Esophagus squamous epithelium (tissue), 5 donors: ENCODE data around the gene KCND2. TPM values are rescaled to one million over a fixed set of nuclear protein-coding genes. Genes with fewer than 3 reads are reported as not detected.
"Not testable (repeated sequence)": the region's sequence is repeated elsewhere in the genome, so short reads cannot be mapped to it uniquely, and the experiment has no call there.

Source experiments
- DNase-seq: peaks from one replicate; lab custom pipeline; 2025; lab: John Stamatoyannopoulos, UW
- H3K27ac ChIP-seq, 4 donors: fragments of 200-600 bp; sonication (generic); one replicate each; pipeline ENCODE4 v1.5.1; 2016 to 2019; ENCODE audit warnings: mild to moderate bottlenecking in 1 of 4
- H3K27me3 ChIP-seq, 4 donors: fragments of 200-600 bp; sonication (generic); 1 replicate in 3 of 4; 2 replicates in 1 of 4; pipeline versions ENCODE4 v1.5.1 to v1.6.0; 2017 to 2021; ENCODE audit warnings: antibody characterized with exemption in 1 of 4
- H3K36me3 ChIP-seq, 3 donors: fragments of 200-600 bp; sonication (generic); one replicate each; pipeline ENCODE4 v1.5.1; 2016 to 2019
- H3K4me1 ChIP-seq, 3 donors: fragments of 200-600 bp; sonication (generic); one replicate each; pipeline ENCODE4 v1.5.1; 2017 to 2019
- H3K4me3 ChIP-seq, 4 donors: fragments of 200-600 bp; sonication (generic); 1 replicate in 3 of 4; 2 replicates in 1 of 4; pipeline ENCODE4 v1.5.1; 2016 to 2019; ENCODE audit warnings: mild to moderate bottlenecking in 2 of 4, moderate library complexity in 1 of 4
- H3K9me3 ChIP-seq, 3 donors: fragments of 200-600 bp; sonication (generic); one replicate each; pipeline ENCODE4 v1.5.1; 2016 to 2019
- CTCF ChIP-seq, 6 experiments: fragments of 450-650 bp in 4 of 6; fragments of 200-600 bp in 2 of 6; sonication (generic) in 2 of 6; IDR thresholded peaks; one replicate each; pipeline ENCODE4 v1.5.1; 2016 to 2019; ENCODE audit warnings: antibody characterized with exemption in 6 of 6, mild to moderate bottlenecking in 4 of 6, moderate library complexity in 4 of 6
- POLR2A ChIP-seq, 4 donors: fragments of 450-650 bp; IDR thresholded peaks; one replicate each; pipeline ENCODE4 v1.6.1; 2017; ENCODE audit warnings: antibody characterized with exemption in 4 of 4, mild to moderate bottlenecking in 4 of 4, moderate library complexity in 3 of 4
- WGBS, 2 donors: methylation state at CpG; one replicate each; pipeline ENCODE4 v1.1.5; 2018; 5-methylcytosine and 5-hydroxymethylcytosine counted together
- intact Hi-C: fragments of 100-400 bp; cut with DNase I; formaldehyde crosslinking; loops from one replicate; pipeline ENCODE4 v1.15.0; 2022
- total RNA-seq, 4 donors: library from RNA; depleted of rRNA; stranded (reverse); fragments of >200 nt; gene quantifications; one replicate each; pipeline ENCODE4 v1.1.0, GENCODE V29; 2016
- donor health status: DM: yes; HTN: yes; CAD: no.

The KCND2 gene
- total RNA-seq, 4 donors from 2014 or later: 0.09 to 0.19 TPM; not detected in 2

GRCh38 chr7:120553491-120553890 is 280.5 kb downstream of the KCND2 start:
- WGBS, 2 donors: 0 to 40% methylated on average over 1 of the region's 1 CpG
- H3K4me3 ChIP-seq: no peak overlapping the region
- DNase-seq: no peak
- no peaks in the 10 kb centered on the region for H3K27me3 ChIP-seq
- no peaks in the 10 kb centered on the region for H3K36me3 ChIP-seq
- no peaks in the 10 kb centered on the region for H3K9me3 ChIP-seq
- H3K27ac ChIP-seq: no peak overlapping the region
- intact Hi-C loops: no loop called here
- no peaks in the 10 kb centered on the region for H3K4me1 ChIP-seq
- TF ChIP-seq CTCF (IDR thresholded peaks at IDR 0.05) (no peak), POLR2A (IDR thresholded peaks at IDR 0.05) (no peak)

GRCh38 chr7:120554960-120555571 is 282.1 kb downstream of the KCND2 start:
- no peaks in the 10 kb centered on the region for H3K4me1 ChIP-seq
- no peaks in the 10 kb centered on the region for H3K27me3 ChIP-seq
- no peaks in the 10 kb centered on the region for H3K36me3 ChIP-seq
- TF ChIP-seq CTCF (IDR thresholded peaks at IDR 0.05) (peak in 5 of 6 experiments; percentile 16 to 52 (median 32)), POLR2A (IDR thresholded peaks at IDR 0.05) (no peak)
- no peak overlapping the region for H3K27ac ChIP-seq
- no peak for DNase-seq
- intact Hi-C loops: no loop called here
- no peaks in the 10 kb centered on the region for H3K9me3 ChIP-seq
- no peak overlapping the region for H3K4me3 ChIP-seq

GRCh38 chr7:120564145-120564544 is 291.2 kb downstream of the KCND2 start:
- 38 to 41% methylated on average over 1 of the region's 1 CpG for WGBS, 2 donors
- H3K36me3 ChIP-seq: no peaks in the 10 kb centered on the region
- TF ChIP-seq CTCF (IDR thresholded peaks at IDR 0.05) (no peak), POLR2A (IDR thresholded peaks at IDR 0.05) (no peak)
- no peaks in the 10 kb centered on the region for H3K4me1 ChIP-seq
- no peak for DNase-seq
- intact Hi-C loops: no loop called here
- no peak overlapping the region for H3K4me3 ChIP-seq
- H3K27me3 ChIP-seq: no peaks in the 10 kb centered on the region
- no peaks in the 10 kb centered on the region for H3K9me3 ChIP-seq
- H3K27ac ChIP-seq: no peak overlapping the region

- intact Hi-C loops: no loop called here
- Histone ChIP-seq H3K36me3 (no peaks in the 10 kb centered on the region), H3K4me1 (no peaks in the 10 kb centered on the region), H3K9me3 (no peaks in the 10 kb centered on the region), H3K4me3 (no peak overlapping the region), H3K27ac (no peak overlapping the region), H3K27me3 (no peaks in the 10 kb centered on the region)
- no peak for DNase-seq
- TF ChIP-seq POLR2A (IDR thresholded peaks at IDR 0.05): no peak
- TF ChIP-seq CTCF (IDR thresholded peaks at IDR 0.05): no peak
Measured at GRCh38 chr7:120567204-120567603, 294.2 kb downstream of the KCND2 start.

- 82 to 89% methylated on average over 4 of the region's 4 CpGs for WGBS, 2 donors
- H3K27ac ChIP-seq, H3K36me3 ChIP-seq, H3K4me3 ChIP-seq, DNase-seq, H3K4me1 ChIP-seq, H3K27me3 ChIP-seq, H3K9me3 ChIP-seq, intact Hi-C loops: not testable (repeated sequence)
Measured at GRCh38 chr7:120578657-120579056, 305.7 kb downstream of the KCND2 start.

- intact Hi-C loops: no loop called here
- no peaks in the 10 kb centered on the region for H3K27me3 ChIP-seq
- WGBS, 2 donors: 72 to 75% methylated on average over 4 of the region's 4 CpGs
- H3K27ac ChIP-seq: no peak overlapping the region
- no peaks in the 10 kb centered on the region for H3K4me1 ChIP-seq
- no peak for TF ChIP-seq POLR2A (IDR thresholded peaks at IDR 0.05)
- TF ChIP-seq CTCF (IDR thresholded peaks at IDR 0.05): no peak
- DNase-seq: no peak
- no peak overlapping the region for H3K4me3 ChIP-seq
- H3K36me3 ChIP-seq: no peaks in the 10 kb centered on the region
- H3K9me3 ChIP-seq: no peaks in the 10 kb centered on the region
Measured at GRCh38 chr7:120582916-120583315, 309.9 kb downstream of the KCND2 start.
